Peyer's patch (tissue), 4 donors: ENCODE measurements around the gene GABRA5.

Experiments used
- CTCF ChIP-seq, 6 experiments: fragments of 450-650 bp in 4 of 6; fragments of 200-600 bp in 2 of 6; sonication (generic) in 1 of 6; IDR thresholded peaks; one replicate each; pipeline ENCODE4 v1.5.1; 2017 to 2019; ENCODE audit warnings: antibody characterized with exemption in 6 of 6, mild to moderate bottlenecking in 3 of 6, moderate library complexity in 1 of 6
- POLR2A ChIP-seq, 2 donors: fragments of 450-650 bp; IDR thresholded peaks; one replicate each; pipeline ENCODE4 v1.5.1; 2017; ENCODE audit warnings: antibody characterized with exemption in 2 of 2, mild to moderate bottlenecking in 2 of 2, moderate library complexity in 2 of 2

DNA sequence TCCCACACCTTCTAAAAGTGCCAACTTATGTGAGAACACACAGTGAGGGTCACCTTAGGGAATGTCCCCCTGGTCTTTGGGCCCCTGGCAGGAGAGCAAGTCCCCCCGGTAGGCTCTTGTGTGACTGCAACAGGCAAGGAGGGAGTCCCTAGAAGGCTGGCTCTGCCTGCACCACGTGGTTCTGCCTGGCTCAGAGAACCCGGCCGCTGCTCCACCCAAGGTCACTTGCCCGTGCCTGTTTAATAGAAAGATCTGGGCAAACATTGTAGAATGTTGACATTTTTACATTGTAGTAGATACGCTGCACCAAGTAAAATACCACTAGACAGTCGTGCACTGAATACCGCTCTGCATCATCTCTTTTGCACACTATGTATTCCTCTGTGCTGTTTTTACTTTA lies 21.9 kb downstream of the GABRA5 start:
- TF ChIP-seq CTCF (IDR thresholded peaks at IDR 0.05) (no peak), POLR2A (IDR thresholded peaks at IDR 0.05) (no peak)
